SU-DHL-6 (cell line): Measurements from ENCODE around the gene UQCC2.

Source experiments
- H2AFZ ChIP-seq: fragments of 200-600 bp; sonication (generic); 2 replicates; pipeline ENCODE4 v1.6.1; 2014; ENCODE audit warnings: low read depth, mild to moderate bottlenecking, moderate library complexity, mixed read lengths, antibody characterized with exemption, low read length; ENCODE audit not compliant: severe bottlenecking
- H3F3A ChIP-seq: fragments of 200-600 bp; shearing (Covaris generic); 2 replicates; pipeline ENCODE4 v1.6.0; 2016; ENCODE audit warnings: antibody characterized with exemption, mild to moderate bottlenecking; ENCODE audit not compliant: insufficient read depth
- H3K27ac ChIP-seq: fragments of 200-600 bp; sonication (generic); 2 replicates; pipeline ENCODE4 v1.5.1; 2016; ENCODE audit warnings: low read depth, mild to moderate bottlenecking, low read length, moderate library complexity, mixed read lengths
- H3K27me3 ChIP-seq: fragments of 200-600 bp; sonication (generic), shearing (Covaris generic); 2 replicates; pipeline ENCODE4 v1.6.0; 2014; ENCODE audit warnings: mild to moderate bottlenecking, low read length
- H3K36me3 ChIP-seq: fragments of 200-600 bp; sonication (generic); 2 replicates; pipeline ENCODE4 v1.6.1; 2014; ENCODE audit warnings: mild to moderate bottlenecking, low read length, mixed read lengths
- H3K4me2 ChIP-seq: fragments of 300-600, 200-600 bp; shearing (Covaris generic), sonication (generic); 2 replicates; pipeline ENCODE4 v1.6.0; 2014; ENCODE audit warnings: low read length, low read depth, mild to moderate bottlenecking; ENCODE audit not compliant: poor library complexity, severe bottlenecking
- H3K4me3 ChIP-seq: fragments of 200-600 bp; sonication (generic); 2 replicates; pipeline ENCODE4 v1.5.1; 2014; ENCODE audit warnings: antibody characterized with exemption, low read length, mild to moderate bottlenecking, mixed read lengths; ENCODE audit not compliant: insufficient read depth, poor library complexity, severe bottlenecking
- H3K79me2 ChIP-seq: fragments of 200-600 bp; sonication (generic); 2 replicates; pipeline ENCODE4 v1.6.1; 2014; ENCODE audit warnings: mild to moderate bottlenecking, low read length, moderate library complexity; ENCODE audit not compliant: insufficient read depth
- H3K9ac ChIP-seq: fragments of 200-600 bp; sonication (generic); 2 replicates; pipeline ENCODE4 v1.7.0; 2014; ENCODE audit warnings: mild to moderate bottlenecking, low read length
- H3K9me2 ChIP-seq: fragments of 200-600 bp; sonication (generic); replicated peaks from 2 replicates; pipeline ENCODE4 v1.6.1; 2014; ENCODE audit warnings: low read length; ENCODE audit not compliant: insufficient read depth
- H3K9me3 ChIP-seq: fragments of 200-600 bp; sonication (generic); 2 replicates; pipeline ENCODE4 v1.6.1; 2014; ENCODE audit warnings: low read length, mixed read lengths; ENCODE audit not compliant: insufficient read depth
- H4K20me1 ChIP-seq: fragments of 200-600 bp; sonication (generic); 2 replicates; pipeline ENCODE4 v1.6.1; 2014; ENCODE audit warnings: low read depth, mild to moderate bottlenecking, antibody characterized with exemption, low read length, moderate library complexity, mixed read lengths
- EZH2phosphoT487 ChIP-seq: fragments of 200-600 bp; sonication (generic), shearing (Covaris generic); conservative IDR thresholded peaks from 2 replicates; pipeline ENCODE4 v1.6.1; 2018; ENCODE audit warnings: mild to moderate bottlenecking, antibody characterized with exemption, low read length, moderate library complexity, mixed read lengths
- TF ChIP-seq, protein P1 (sequence below): fragments of 200-600 bp; sonication (generic); IDR thresholded peaks from one replicate; pipeline ENCODE4 v1.5.1; 2017; ENCODE audit warnings: antibody characterized with exemption, mild to moderate bottlenecking, low read length, moderate library complexity; ENCODE audit not compliant: insufficient read depth, poor library complexity, severe bottlenecking

UQCC2 gene

DNA sequence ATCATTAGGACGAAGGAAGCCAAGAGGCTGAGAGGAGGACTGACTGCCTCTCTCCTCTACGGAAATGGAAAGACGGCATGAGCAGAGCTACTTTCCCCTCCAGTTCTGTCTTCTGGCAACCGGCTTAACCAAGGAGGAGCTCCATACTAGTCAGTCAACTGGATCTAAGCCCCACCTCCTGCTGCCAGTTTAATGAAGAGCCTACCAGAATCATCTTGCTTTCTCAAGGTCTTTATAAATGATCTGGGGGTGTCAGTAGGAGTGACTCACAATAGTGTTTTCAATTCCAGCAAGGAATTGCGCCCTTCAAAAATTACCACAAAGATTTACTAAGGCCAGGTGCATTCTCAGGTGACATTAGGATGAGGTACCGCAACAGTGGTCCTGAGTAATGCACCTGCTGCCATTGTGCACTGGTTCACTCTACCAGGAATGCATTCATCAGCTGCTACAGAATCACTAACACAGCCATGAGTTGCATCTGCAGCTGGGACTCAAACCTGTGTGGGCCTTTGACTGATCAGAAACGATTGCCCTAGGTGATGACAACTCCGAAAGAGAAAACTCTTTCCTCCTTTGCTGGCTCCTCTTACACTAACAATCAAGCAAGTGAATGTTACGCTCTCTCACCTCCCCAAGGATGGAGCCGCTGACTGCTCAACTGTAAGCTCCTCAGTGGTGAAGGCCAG lies 2.8 kb downstream of the UQCC2 start:
- Histone ChIP-seq H3K79me2 (peaks cover 29% of the 10 kb centered on the region), H3K27me3 (no peaks in the 10 kb centered on the region), H3K9me2 (no peaks in the 10 kb centered on the region), H3K4me2 (peak overlapping the region; percentile 81), H2AFZ (no peak overlapping the region), H3F3A (peaks cover 12% of the 10 kb centered on the region), H3K27ac (no peak overlapping the region), H3K9ac (no peak overlapping the region), H3K4me3 (no peak overlapping the region), H4K20me1 (no peaks in the 10 kb centered on the region), H3K9me3 (no peaks in the 10 kb centered on the region), H3K36me3 (peaks cover 14% of the 10 kb centered on the region)
- TF ChIP-seq, protein P1, sequence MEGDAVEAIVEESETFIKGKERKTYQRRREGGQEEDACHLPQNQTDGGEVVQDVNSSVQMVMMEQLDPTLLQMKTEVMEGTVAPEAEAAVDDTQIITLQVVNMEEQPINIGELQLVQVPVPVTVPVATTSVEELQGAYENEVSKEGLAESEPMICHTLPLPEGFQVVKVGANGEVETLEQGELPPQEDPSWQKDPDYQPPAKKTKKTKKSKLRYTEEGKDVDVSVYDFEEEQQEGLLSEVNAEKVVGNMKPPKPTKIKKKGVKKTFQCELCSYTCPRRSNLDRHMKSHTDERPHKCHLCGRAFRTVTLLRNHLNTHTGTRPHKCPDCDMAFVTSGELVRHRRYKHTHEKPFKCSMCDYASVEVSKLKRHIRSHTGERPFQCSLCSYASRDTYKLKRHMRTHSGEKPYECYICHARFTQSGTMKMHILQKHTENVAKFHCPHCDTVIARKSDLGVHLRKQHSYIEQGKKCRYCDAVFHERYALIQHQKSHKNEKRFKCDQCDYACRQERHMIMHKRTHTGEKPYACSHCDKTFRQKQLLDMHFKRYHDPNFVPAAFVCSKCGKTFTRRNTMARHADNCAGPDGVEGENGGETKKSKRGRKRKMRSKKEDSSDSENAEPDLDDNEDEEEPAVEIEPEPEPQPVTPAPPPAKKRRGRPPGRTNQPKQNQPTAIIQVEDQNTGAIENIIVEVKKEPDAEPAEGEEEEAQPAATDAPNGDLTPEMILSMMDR, result no peak
- no peak for TF ChIP-seq EZH2phosphoT487

DNA sequence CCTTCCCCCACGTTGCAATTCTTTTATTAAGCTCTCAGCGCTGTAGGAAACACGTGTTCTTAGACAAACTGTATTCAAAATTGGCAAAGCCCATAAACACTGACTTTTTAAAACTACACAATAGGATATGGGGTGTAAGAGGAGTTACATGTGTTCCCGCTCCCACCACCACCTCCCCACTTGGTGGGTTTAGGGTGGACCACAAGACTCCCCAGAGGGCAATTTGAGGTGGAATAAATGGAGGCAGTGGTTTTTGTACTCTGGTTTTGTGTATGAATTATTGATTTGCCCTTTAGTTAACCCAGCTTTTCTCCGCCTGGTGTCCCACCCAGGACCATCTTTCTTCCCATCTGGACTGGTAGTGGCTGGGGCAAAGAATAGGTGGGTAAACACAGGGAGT lies 3.7 kb downstream of the UQCC2 start:
- H3K9me3 ChIP-seq, result no peaks in the 10 kb centered on the region
- H3K9ac ChIP-seq, result no peak overlapping the region
- H3K79me2 ChIP-seq, result peaks cover 29% of the 10 kb centered on the region
- peaks cover 14% of the 10 kb centered on the region for H3K36me3 ChIP-seq
- H3K27me3 ChIP-seq, result no peaks in the 10 kb centered on the region
- peaks cover 12% of the 10 kb centered on the region for H3F3A ChIP-seq
- no peak overlapping the region for H2AFZ ChIP-seq
- no peak overlapping the region for H3K27ac ChIP-seq
- no peak overlapping the region for H3K4me2 ChIP-seq
- TF ChIP-seq, protein P1, result no peak
- no peak overlapping the region for H3K4me3 ChIP-seq
- H4K20me1 ChIP-seq, result no peaks in the 10 kb centered on the region
- no peaks in the 10 kb centered on the region for H3K9me2 ChIP-seq

DNA sequence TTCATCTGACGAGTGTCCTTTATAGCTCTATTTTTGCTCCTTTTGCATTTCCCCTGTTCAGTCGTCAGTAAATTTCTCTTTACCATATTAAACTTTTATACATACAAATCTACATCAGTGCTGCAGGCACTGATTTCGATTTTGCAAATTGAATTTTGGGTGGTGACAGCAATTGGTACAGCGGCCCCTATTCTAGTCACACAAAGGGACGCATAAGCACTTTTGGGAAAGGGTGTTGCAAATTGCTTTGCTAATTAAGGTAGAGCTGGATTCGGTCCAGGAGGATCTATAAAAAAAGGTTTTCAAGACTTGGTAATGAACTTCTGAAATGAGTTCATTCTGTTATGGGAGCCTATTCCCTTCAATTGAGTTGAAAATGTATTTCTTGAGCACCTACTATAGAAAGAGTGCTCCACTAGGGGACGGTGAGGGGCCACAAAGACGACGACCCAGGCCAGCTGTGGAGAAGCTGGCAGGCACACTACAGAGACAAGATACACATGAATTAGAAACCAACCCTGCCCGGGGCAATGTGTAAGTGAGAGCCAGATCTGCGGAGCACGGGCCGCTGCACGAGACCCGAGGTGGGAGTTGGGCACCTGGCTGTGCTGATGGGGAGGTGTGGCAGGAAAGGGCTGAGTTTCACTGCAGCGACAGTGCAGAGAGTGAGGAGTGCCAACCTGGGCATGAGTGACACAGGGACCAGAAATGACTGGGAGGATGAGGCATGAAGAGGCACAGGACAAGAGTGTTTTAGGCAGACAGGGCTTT lies 5.4 kb downstream of the UQCC2 start:
- Histone ChIP-seq H2AFZ (no peak overlapping the region), H3K4me3 (no peak overlapping the region), H3K36me3 (peaks cover 14% of the 10 kb centered on the region), H4K20me1 (no peaks in the 10 kb centered on the region), H3F3A (peaks cover 6% of the 10 kb centered on the region), H3K27ac (no peak overlapping the region), H3K4me2 (no peak overlapping the region), H3K79me2 (peaks cover 28% of the 10 kb centered on the region), H3K27me3 (no peaks in the 10 kb centered on the region), H3K9me2 (no peaks in the 10 kb centered on the region), H3K9ac (no peak overlapping the region), H3K9me3 (no peaks in the 10 kb centered on the region)
- no peak for TF ChIP-seq EZH2phosphoT487

DNA sequence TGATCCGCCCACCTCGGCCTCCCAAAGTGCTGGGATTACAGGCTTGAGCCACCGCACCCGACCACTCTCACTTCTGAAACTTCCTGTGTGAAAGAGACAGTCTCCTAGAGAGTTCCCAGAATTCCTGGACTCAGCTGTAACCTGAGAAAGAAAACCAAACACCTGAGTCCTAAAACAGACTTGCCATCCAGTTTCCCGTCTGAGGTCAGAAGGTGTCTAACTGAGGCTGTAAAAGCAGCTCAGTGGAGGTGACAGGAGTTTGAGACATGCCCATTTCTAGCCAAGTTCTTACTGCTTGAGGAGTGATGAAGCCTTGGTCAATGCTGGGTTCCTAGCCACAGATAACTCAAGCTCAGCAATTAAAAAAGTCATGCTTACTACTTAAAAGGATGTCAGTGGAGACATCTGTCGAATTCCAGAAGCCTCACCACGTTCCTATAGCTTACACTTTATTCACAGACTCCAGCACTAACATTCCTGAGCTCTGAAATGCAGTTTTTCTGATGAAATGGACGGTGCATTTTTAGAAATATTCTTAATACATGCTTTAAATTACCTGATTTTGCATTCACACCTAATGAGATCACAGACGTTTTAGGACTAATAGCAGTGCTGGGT lies 6.1 kb downstream of the UQCC2 start:
- H3K27ac ChIP-seq, result no peak overlapping the region

More for the DNA sequence above, 6.1 kb downstream of the UQCC2 start:
- Histone ChIP-seq H3K4me3 (no peak overlapping the region), H3K9ac (no peak overlapping the region), H4K20me1 (no peaks in the 10 kb centered on the region), H3K9me2 (no peaks in the 10 kb centered on the region), H3K9me3 (no peaks in the 10 kb centered on the region), H2AFZ (no peak overlapping the region), H3K27me3 (no peaks in the 10 kb centered on the region), H3K79me2 (peaks cover 20% of the 10 kb centered on the region), H3F3A (peaks cover 11% of the 10 kb centered on the region), H3K36me3 (peaks cover 14% of the 10 kb centered on the region), H3K4me2 (no peak overlapping the region)
- TF ChIP-seq EZH2phosphoT487, result no peak
- TF ChIP-seq, protein P1, result no peak
